Measurements from ENCODE around the gene TCEA3. TPM values are rescaled to one million over a fixed set of nuclear protein-coding genes. Genes with fewer than 3 reads are reported as not detected.

The TCEA3 gene
- polyA plus RNA-seq, 1 donor, result 49.3 TPM

DNA sequence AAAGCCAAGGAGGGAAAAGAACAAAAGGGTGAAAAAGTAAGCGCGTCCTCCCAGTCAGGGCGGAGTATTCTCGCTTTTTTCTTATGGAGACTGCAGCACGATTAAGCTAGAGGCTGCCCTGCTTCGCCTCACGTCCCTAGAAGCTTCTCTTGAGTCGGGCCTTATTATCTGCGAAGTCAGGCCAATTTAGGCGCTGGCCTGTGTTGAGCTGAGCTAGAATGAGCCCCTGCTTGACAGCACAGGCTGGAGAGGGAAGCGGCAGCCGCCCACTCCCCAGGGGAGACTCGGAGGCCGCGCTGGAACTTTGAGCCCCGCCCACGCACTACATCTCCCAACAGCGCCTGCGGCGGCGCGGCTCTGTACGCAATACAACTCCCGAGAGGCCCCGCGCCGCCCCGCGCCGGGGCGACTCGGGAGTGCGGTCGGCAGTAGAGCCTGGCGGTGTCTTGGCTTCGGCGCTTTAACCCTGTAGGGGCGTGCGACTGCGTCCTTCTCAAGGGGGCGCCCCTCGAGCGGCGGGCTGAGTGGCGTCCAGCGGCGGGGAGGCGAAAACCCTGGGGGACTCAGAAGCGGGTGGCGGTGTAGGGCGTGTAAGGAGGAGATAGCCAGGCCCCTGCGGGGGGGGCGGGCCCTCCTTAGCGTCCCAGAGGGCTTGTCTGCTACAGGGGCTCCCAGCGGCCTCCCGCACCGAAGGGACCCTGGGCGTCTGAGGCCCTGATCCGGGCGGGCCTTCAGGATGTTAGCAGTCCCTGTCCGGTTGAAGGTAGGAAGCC is 55.8 kb downstream of the TCEA3 start:
- DNase-seq, result peak; percentile 94

DNA sequence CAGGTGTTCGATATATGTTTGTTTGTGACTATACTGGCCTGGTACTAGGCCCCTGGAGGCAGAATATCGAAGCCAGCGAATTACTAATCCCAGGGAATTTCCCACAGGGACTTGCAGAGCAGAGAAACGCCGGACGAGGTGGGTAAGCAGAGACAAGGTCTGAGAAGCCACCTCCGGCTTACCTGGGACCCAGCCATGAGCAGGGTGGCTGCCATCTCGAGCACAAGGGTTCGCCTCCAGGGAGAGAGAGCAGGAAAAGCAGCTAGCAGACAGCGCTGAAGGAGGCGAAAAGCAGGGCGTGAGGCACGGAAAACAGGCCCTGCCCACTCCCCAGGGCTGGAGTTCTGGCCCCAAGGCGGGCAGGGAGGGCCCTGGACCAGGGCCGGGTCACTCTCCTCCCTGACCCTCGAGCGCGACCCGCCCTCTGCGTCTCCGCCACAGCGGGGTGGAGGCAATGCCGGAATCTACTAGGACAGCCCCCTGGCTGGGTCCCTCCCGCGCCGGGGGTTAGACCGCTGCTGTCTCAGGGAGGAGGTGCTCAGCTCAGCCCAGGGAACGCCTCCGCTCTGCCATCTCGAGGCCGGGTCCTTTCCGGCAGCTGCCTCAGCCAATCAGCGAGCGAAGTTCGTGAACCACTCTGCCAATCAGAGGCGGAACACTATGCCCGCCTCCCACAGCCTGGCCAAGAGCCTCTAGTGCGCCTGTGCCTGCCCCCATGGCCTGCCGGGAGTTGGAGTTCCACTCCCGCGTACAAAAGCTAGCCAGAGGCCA is 56.6 kb downstream of the TCEA3 start:
- peak; percentile 98 for DNase-seq

DNA sequence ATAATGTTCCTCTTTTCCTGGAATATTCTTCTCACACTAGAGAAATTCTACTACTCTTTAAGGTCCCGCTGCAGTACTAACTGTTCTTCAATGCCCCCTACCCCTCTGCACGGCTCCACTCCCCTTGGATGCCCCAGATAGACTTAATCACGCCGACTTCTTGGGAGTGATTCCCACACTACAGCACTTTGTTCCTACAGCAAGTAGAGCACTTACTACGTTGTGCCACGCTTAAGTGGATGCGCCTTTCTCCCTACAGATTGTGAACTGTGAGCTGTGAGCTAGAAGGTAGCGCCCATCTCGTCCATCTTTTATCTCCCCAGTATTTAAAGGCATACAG is 57.1 kb downstream of the TCEA3 start:
- DNase-seq, result no peak

DNA sequence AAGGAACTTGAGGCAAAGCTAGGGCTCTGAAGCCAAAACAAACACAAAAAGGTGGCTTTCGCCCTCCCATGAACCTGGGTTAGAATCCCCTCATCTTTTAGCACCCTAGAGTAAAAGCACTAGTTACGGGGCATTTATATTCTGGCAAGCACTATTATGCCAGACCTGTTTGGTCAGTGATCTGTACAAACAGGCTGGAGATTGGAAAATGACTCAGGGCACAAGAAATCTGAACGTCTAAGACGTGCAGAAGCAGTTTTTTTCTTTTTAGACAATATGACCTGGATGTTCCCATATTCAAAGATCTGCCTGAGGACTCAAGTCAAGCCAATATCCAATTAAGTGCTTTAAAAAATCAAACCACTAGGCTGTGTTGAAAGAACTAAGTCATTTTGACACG is 58.0 kb downstream of the TCEA3 start:
- no peak for DNase-seq

DNA sequence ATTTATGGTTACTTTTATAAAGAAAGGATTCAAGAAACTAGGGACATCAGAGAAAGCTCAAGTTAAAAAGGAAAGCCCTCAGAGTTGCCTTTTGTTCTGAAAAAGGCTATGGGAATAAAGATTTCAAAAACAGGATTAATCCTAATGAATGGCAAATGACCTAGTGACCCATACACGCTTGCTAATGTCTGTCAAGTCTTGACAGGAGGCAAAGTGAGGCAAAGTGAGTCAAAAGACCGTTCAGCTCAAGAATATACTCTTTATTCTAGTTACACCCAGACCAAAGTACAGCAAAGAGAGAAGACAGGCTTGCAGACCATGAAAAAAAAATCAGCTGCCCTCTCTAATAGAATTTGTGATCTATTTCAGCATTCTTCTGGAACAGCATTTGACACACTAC is 58.4 kb downstream of the TCEA3 start:
- no peak for DNase-seq

- no peak for DNase-seq
Measured at GRCh38 chr1:23362218-23362713, 62.3 kb downstream of the TCEA3 start.

GRCh38 chr1:23358310-23358875 is 66.2 kb downstream of the TCEA3 start:
- DNase-seq, result no peak

DNA sequence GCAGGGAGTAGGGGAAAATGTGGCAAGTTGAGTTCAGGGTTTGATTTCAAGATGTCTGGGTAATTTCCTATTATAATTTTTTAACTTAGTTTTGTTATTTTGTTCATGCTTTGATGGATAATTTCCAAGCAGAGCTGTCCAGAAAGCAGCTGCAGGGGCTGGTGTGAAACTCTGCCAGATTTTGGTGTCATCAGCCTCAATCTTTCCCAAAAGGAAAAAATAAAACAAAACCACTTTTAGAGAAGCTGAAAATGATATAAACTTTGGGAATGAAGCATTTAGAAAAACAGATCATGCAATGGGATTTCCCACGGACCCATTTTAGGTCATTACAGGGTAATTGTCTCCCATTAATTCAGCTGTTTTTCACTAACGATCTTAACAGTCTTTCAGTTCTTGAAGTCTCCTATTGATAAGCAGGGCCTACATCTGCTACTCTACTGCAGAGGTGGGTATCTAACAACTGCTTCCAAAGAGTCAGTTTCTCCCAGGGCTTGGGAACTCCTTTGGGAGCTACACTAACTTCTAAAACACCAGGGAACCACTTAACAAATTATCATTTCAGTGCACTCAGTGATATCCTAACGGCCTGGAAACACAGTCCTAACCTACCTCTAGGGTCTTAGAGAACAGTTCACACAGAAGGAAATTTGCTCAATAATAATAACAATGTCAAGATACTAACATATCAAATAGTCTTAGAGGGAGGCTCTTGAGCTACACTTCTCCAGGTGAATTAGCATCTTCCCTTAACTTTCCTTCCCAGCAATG is 67.2 kb downstream of the TCEA3 start:
- no peak for DNase-seq

DNA sequence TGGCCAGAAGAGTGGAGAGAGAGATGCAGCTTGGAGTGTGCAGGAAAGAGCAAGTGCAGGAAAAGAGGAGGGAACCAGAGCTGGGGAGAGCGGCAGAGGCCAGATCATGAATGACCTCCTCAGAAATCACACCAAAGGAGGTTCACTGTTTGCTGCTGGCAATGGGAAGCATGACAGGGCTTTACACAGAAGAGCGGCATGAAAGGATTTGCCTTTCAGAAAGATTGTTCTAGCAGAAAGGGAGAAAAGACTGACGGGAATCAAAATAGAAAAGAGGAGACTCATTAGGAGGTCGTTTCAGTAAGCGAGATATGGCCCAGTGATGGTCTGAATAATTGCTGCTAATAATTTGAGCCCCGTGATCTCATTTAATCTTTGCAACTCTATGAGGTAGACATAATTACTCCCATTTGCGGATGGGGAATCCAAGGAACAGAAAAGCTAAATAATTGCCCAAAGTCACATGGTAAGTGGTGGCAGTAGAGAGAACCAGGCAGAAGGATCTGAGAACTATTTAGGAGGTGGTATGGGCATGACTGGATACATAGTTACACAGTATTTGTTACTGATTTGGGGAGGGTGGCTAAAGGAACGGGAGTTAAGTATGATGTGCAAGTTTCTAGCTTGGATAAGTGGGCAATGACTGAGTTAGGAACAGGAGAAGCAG is 67.9 kb downstream of the TCEA3 start:
- no peak for DNase-seq

- no peak for DNase-seq
Measured at GRCh38 chr1:23354245-23354644, 70.3 kb downstream of the TCEA3 start.

- no peak for DNase-seq
Measured at GRCh38 chr1:23352096-23352695, 72.4 kb downstream of the TCEA3 start.

- no peak for DNase-seq
Measured at GRCh38 chr1:23345920-23346319, 78.6 kb downstream of the TCEA3 start.

DNA sequence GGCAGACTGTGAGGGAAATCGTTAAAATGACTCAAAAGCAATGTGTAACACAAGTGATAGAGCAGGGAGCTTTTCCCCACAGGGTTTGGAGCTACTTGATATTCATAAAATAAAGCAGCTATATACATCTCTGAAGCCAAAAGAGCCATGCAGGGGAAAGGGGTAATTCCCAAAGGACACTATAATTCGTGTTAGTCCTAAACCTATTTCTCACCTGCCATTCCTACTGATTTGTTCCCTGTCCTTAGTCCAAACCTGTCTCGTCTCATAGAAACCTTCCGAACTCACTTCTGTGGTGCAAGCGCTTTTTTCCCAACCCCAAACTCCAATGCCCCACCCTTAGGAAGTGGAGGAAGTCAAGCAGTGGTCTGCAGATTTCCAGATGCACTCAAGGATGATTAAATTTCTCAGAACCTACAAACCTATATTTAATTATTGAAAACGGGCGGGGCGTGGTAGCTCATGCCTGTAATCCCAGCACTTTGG is 79.5 kb downstream of the TCEA3 start:
- no peak for DNase-seq

DNA sequence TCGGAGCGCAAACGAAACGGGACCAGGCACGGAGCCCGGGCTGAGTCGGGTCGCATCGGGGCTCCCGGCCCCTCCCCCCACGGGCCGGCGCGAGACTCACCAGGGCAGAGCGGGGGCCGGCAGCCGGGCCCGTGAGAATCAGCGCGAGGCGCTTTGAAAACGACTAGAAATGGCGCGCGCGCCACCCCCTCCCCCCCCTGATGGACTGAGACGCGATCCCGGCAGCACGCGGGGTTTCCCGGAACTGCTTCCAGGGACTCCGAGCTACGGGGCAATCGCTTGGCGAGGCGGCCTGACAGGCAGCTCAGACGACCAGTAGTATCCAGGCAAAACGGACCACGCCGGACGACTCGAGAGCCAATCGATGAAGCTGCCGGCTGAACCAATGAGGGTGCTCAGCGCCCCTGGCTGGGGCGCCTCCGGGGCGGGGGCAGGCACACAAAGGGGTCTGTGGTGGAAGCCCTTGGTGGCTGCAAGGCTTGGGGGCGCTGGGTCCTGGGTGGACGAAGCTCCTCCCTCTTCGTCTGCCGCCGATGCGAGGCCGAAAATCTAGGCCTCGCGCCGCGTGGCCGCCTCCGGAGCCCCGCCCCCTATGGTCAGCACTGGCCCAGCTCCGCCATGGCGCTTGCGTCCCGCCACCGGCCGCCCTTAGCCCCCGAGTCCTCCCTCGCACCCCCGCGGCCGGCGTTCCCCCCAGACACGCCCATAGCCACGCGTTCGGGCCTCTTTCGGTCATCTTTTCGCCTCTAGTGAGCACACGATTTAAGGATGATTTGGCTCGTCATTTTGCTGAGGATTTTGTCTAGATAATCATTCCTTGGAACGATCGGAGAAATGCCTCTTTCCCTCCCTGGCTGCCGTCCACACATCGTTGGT is 80.2 kb downstream of the TCEA3 start, which contains the start of gene HNRNPR:
TSS of gene HNRNPR (minus strand) at position 174 of the 876 bp plus-strand sequence. CDS start 3,276 bp downstream, outside the sequence.
- peak; percentile 100 for DNase-seq

DNA sequence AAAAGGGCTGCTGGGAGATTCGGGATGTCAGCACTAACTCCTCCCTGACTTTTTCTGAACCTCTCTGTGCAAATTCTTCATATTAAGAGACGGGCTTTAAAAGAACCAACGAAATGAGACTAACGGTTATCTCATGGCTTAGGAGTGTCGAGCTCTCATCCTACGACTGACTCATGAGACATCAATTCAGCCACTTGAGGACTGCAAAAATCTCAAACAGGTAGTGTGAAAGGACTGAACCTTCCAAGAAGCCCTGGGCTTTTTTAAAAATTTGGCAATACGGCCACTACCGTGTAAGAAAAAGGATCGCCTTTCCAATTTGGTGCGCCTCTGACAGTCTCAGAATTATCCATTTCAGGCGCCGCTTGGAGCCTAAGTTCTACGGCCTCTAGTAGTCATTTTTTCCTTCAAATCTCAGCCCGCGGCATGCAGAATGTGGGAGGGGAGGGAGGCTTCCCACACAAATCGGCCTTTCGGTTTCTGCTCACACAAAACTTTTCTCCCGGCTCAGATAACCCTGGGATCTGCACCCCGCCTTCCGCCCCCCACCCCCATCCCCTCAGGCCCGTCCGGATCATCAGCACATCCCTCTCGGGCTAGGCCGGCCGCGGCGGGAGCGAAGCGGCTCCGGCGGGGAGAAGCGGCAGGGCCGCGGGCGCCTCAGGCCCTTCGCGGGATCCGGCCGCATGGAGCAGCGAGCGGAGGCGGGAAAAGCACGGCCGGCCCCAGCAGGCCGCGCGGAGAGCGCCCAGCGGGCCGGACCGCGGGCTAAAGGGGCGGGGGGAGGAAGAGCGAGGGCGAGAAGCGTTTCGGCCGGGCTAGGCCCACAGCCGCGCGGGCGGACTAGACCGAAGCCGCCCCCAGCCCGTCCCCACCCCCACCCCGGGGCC is 81.1 kb downstream of the TCEA3 start:
- DNase-seq, result no peak

DNA sequence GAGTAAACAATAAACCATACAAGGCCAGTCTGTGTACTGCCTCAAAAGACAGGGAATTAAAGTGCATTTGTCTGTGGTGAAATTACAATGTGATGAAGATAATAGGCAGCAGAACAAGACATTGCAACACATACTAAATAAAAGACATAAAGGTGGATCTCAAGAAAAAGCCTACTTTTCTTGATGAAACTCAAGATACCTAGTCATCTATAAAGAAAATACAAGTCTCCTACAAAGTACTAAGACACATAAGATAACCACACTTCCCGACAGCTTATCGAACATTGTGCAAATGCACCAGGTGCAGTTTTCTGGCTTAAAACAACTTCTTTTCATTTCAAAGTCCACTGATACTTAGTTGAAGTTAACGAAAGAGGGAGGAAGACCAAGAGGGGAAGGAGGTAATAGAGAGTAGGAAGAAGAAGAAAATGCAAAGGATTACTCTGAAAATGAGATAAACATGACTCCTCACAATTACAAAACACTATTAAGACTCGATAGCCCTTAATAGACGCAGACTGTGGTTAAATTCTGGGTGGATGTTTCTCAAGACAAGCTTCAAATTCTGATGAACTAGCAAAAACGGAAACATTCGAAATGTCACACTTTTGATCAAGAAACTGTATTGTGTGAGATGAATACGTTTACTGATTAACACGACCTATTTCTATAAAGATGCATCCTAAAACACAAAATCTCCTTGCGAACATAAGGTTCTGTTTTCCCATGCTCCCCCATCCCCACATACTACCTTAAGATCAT is 82.4 kb downstream of the TCEA3 start:
- no peak for DNase-seq

DNA sequence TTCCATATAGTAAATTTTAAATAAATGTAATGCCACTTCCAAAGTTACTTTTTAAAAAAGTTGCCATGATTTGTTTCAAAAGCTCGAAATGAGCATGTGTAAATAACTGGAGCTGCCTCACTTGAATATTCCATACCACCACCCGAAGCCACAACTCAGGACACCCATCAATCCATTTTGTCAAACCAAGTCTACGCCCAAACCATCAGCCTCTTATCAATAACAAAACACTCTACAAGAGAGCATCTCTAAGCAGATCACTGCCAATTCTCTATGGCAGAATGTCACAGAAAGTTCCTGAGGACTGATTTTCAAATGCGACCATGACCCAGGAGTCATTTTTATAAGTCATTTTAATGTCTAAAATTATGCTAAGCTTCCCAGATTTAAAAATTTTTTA is 84.9 kb downstream of the TCEA3 start:
- DNase-seq, result no peak

- no peak for DNase-seq
Measured at GRCh38 chr1:23337869-23338268, 86.7 kb downstream of the TCEA3 start.

All from left kidney (tissue), 2 donors.